GM23338 (cell line): ENCODE measurements around the gene RAB7B. TPM values are rescaled to one million over a fixed set of nuclear protein-coding genes. Genes with fewer than 3 reads are reported as not detected.

Experiments
- ATAC-seq: fragments of 200-7000 bp; cut with Tn5 transposase; 3 replicates; pipeline ENCODE4 v1.9.1; 2020
- DNase-seq: peaks from one replicate; pipeline ENCODE4 v3.0.0-alpha.2; 2015; ENCODE audit warnings: low spot score
- H2AFZ ChIP-seq: fragments of 200-600 bp; sonication (generic); 2 replicates; pipeline ENCODE4 v1.8.0; 2016; ENCODE audit warnings: antibody characterized with exemption, mild to moderate bottlenecking, moderate library complexity
- H3F3A ChIP-seq: fragments of 200-600 bp; sonication (generic); replicated peaks from 2 replicates; pipeline ENCODE4 v1.8.0; 2017; ENCODE audit warnings: antibody characterized with exemption, mixed run types, low read depth
- H3K27ac ChIP-seq: fragments of 200-600 bp; sonication (generic); 2 replicates; pipeline ENCODE4 v1.6.1; 2016; ENCODE audit warnings: low read depth
- H3K27me3 ChIP-seq: fragments of 200-600 bp; sonication (generic); 2 replicates; pipeline ENCODE4 v1.8.0; 2016; ENCODE audit warnings: mild to moderate bottlenecking, mixed run types, moderate library complexity; ENCODE audit not compliant: insufficient read depth
- H3K36me3 ChIP-seq: fragments of 200-600 bp; sonication (generic); 2 replicates; pipeline ENCODE4 v1.8.0; 2016; ENCODE audit warnings: mild to moderate bottlenecking; ENCODE audit not compliant: insufficient read depth
- H3K4me1 ChIP-seq: fragments of 200-600 bp; sonication (generic); 2 replicates; pipeline ENCODE4 v1.8.0; 2016; ENCODE audit warnings: mild to moderate bottlenecking, moderate library complexity; ENCODE audit not compliant: insufficient read depth
- H3K4me2 ChIP-seq: fragments of 200-600 bp; sonication (generic); 2 replicates; pipeline ENCODE4 v1.7.1; 2017; ENCODE audit warnings: mixed run types
- H3K4me3 ChIP-seq: fragments of 200-600 bp; sonication (generic); 2 replicates; pipeline ENCODE4 v1.6.1; 2016; ENCODE audit warnings: mixed run types
- H3K79me2 ChIP-seq: fragments of 200-600 bp; sonication (generic); replicated peaks from 2 replicates; pipeline ENCODE4 v1.8.0; 2017; ENCODE audit warnings: mild to moderate bottlenecking; ENCODE audit not compliant: insufficient read depth
- H3K9me2 ChIP-seq: fragments of 200-600 bp; sonication (generic); 2 replicates; pipeline ENCODE4 v1.8.0; 2017; ENCODE audit not compliant: insufficient read depth
- H4K20me1 ChIP-seq: fragments of 200-600 bp; sonication (generic); replicated peaks from 2 replicates; pipeline ENCODE4 v1.8.0; 2017; ENCODE audit warnings: mild to moderate bottlenecking; ENCODE audit not compliant: insufficient read depth
- H3K27ac Mint-ChIP-seq: 2 replicates; pipeline ENCODE4 v1.8.0; 2020; ENCODE audit warnings: inconsistent platforms, mild to moderate bottlenecking, moderate library complexity, mixed read lengths
- H3K27me3 Mint-ChIP-seq: 3 replicates; pipeline ENCODE4 v1.8.0; 2022; ENCODE audit warnings: low read depth, mild to moderate bottlenecking, moderate library complexity, mixed read lengths, inconsistent platforms; ENCODE audit not compliant: insufficient read depth, poor library complexity
- H3K36me3 Mint-ChIP-seq: 3 replicates; pipeline ENCODE4 v1.8.0; 2021; ENCODE audit warnings: low read depth, mild to moderate bottlenecking, inconsistent platforms, moderate library complexity, mixed read lengths
- H3K4me1 Mint-ChIP-seq: 3 replicates; pipeline ENCODE4 v1.8.0; 2020; ENCODE audit warnings: mild to moderate bottlenecking, inconsistent platforms, mixed read lengths
- H3K4me3 Mint-ChIP-seq: 3 replicates; pipeline ENCODE4 v1.8.0; 2021; ENCODE audit warnings: moderate library complexity, mild to moderate bottlenecking, inconsistent platforms, mixed read lengths
- H3K9me3 Mint-ChIP-seq: 3 replicates; pipeline ENCODE4 v1.8.0; 2020; ENCODE audit warnings: moderate library complexity, mild to moderate bottlenecking, inconsistent platforms, mixed read lengths
- CTCF ChIP-seq, 2 experiments: fragments of 200-600 bp in 1 of 2; sonication (generic) in 1 of 2; conservative IDR thresholded peaks; 2 replicates each; pipeline versions ENCODE4 v1.5.1 to v1.6.1; 2016 to 2017; ENCODE audit warnings: antibody characterized with exemption in 2 of 2, low read depth in 2 of 2, mild to moderate bottlenecking in 2 of 2, moderate library complexity in 1 of 2
- ETS1 ChIP-seq: IDR thresholded peaks from 2 replicates; pipeline ENCODE4 v1.6.1; 2016; ENCODE audit warnings: antibody characterized with exemption
- POLR2AphosphoS5 ChIP-seq: IDR thresholded peaks from 2 replicates; pipeline ENCODE4 v1.6.1; 2016; ENCODE audit warnings: antibody characterized with exemption, low read depth
- ZNF331 ChIP-seq: fragments of 250-450 bp; sonication (Bioruptor Pico); IDR thresholded peaks from 2 replicates; pipeline ENCODE4 v1.5.0; 2020; ENCODE audit warnings: low read depth, mild to moderate bottlenecking, moderate library complexity
- polyA plus RNA-seq: library from polyadenylated mRNA; unstranded; fragments of >200 nt; fragmentation: Nextera tagmentation; extraction: Ambion mirVana; gene quantifications from 2 replicates; pipeline ENCODE4 v1.2.1, GENCODE V29; 2016
- total RNA-seq: library from RNA; depleted of rRNA; stranded (reverse); fragments of >200 nt; shearing (Covaris generic); gene quantifications from 2 replicates; pipeline ENCODE4 v1.2.3, GENCODE V29; 2014
- TF ChIP-seq, protein P1 (sequence below): fragments of 250-450 bp; sonication (Bioruptor Pico); IDR thresholded peaks from 2 replicates; pipeline ENCODE4 v1.5.0; 2020; ENCODE audit warnings: mild to moderate bottlenecking, moderate library complexity

RAB7B gene
- total and polyA plus RNA-seq, 2 experiments from 2014 or later = not detected

- ATAC-seq (no peak), DNase-seq (no peak)
- Histone ChIP-seq H3F3A (no peaks in the 10 kb centered on the region), H3K9me2 (no peaks in the 10 kb centered on the region), H3K27me3 (no peaks in the 10 kb centered on the region), H3K27ac (no peak overlapping the region), H2AFZ (no peak overlapping the region), H3K4me1 (peaks cover 11% of the 10 kb centered on the region), H3K4me2 (no peak overlapping the region), H3K79me2 (no peaks in the 10 kb centered on the region), H3K36me3 (no peaks in the 10 kb centered on the region), H3K4me3 (no peak overlapping the region), H4K20me1 (no peaks in the 10 kb centered on the region)
- Mint-ChIP-seq H3K4me1 (peaks cover 7% of the 10 kb centered on the region), H3K36me3 (peaks cover 2% of the 10 kb centered on the region; the same call in 1 of the 3 replicates), H3K9me3 (peaks cover 3% of the 10 kb centered on the region; the same call in 2 of the 3 replicates), H3K27ac (no peak overlapping the region), H3K4me3 (no peak overlapping the region), H3K27me3 (peaks cover 6% of the 10 kb centered on the region)
- TF ChIP-seq CTCF (conservative IDR thresholded peaks at IDR 0.05; ENCODE audit: low read depth in 2 of 2) (no peak), ETS1 (no peak), ZNF331 (CRISPR knock-in tag) (no peak), POLR2AphosphoS5 (no peak)
- TF ChIP-seq, protein P1, sequence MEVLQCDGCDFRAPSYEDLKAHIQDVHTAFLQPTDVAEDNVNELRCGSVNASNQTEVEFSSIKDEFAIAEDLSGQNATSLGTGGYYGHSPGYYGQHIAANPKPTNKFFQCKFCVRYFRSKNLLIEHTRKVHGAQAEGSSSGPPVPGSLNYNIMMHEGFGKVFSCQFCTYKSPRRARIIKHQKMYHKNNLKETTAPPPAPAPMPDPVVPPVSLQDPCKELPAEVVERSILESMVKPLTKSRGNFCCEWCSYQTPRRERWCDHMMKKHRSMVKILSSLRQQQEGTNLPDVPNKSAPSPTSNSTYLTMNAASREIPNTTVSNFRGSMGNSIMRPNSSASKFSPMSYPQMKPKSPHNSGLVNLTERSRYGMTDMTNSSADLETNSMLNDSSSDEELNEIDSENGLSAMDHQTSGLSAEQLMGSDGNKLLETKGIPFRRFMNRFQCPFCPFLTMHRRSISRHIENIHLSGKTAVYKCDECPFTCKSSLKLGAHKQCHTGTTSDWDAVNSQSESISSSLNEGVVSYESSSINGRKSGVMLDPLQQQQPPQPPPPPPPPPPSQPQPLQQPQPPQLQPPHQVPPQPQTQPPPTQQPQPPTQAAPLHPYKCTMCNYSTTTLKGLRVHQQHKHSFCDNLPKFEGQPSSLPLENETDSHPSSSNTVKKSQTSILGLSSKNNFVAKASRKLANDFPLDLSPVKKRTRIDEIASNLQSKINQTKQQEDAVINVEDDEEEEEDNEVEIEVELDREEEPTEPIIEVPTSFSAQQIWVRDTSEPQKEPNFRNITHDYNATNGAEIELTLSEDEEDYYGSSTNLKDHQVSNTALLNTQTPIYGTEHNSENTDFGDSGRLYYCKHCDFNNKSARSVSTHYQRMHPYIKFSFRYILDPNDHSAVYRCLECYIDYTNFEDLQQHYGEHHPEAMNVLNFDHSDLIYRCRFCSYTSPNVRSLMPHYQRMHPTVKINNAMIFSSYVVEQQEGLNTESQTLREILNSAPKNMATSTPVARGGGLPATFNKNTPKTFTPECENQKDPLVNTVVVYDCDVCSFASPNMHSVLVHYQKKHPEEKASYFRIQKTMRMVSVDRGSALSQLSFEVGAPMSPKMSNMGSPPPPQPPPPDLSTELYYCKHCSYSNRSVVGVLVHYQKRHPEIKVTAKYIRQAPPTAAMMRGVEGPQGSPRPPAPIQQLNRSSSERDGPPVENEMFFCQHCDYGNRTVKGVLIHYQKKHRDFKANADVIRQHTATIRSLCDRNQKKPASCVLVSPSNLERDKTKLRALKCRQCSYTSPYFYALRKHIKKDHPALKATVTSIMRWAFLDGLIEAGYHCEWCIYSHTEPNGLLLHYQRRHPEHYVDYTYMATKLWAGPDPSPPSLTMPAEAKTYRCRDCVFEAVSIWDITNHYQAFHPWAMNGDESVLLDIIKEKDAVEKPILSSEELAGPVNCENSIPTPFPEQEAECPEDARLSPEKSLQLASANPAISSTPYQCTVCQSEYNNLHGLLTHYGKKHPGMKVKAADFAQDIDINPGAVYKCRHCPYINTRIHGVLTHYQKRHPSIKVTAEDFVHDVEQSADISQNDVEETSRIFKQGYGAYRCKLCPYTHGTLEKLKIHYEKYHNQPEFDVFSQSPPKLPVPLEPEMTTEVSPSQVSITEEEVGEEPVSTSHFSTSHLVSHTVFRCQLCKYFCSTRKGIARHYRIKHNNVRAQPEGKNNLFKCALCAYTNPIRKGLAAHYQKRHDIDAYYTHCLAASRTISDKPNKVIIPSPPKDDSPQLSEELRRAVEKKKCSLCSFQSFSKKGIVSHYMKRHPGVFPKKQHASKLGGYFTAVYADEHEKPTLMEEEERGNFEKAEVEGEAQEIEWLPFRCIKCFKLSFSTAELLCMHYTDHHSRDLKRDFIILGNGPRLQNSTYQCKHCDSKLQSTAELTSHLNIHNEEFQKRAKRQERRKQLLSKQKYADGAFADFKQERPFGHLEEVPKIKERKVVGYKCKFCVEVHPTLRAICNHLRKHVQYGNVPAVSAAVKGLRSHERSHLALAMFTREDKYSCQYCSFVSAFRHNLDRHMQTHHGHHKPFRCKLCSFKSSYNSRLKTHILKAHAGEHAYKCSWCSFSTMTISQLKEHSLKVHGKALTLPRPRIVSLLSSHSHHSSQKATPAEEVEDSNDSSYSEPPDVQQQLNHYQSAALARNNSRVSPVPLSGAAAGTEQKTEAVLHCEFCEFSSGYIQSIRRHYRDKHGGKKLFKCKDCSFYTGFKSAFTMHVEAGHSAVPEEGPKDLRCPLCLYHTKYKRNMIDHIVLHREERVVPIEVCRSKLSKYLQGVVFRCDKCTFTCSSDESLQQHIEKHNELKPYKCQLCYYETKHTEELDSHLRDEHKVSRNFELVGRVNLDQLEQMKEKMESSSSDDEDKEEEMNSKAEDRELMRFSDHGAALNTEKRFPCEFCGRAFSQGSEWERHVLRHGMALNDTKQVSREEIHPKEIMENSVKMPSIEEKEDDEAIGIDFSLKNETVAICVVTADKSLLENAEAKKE (CRISPR knock-in tag) = no peak
Measured at GRCh38 chr1:206049919-206050600, 46.9 kb upstream of the RAB7B start.
